Amygdala (tissue), 56 donors: Measurements from ENCODE around the gene SRCAP.
"Not testable (repeated sequence)": the region's sequence is repeated elsewhere in the genome, so short reads cannot be mapped to it uniquely, and the experiment has no call there.

Experiments
- DNase-seq, 56 donors: peaks; one replicate each; lab custom pipeline; 2025; lab: John Stamatoyannopoulos, UW

The SRCAP gene

GRCh38 chr16:30663038-30663437 is 35.9 kb upstream of the SRCAP start:
- no peak for DNase-seq

- no peak for DNase-seq
Observed at GRCh38 chr16:30663820-30664219, 35.2 kb upstream of the SRCAP start.

- DNase-seq = no peak
Observed at GRCh38 chr16:30664616-30665109, 34.3 kb upstream of the SRCAP start.

GRCh38 chr16:30665155-30665829 is 33.7 kb upstream of the SRCAP start:
- DNase-seq = no peak

GRCh38 chr16:30665830-30666190 is 33.2 kb upstream of the SRCAP start:
- no peak for DNase-seq

- DNase-seq = no peak
Observed at GRCh38 chr16:30666681-30667080, 32.3 kb upstream of the SRCAP start.

- no peak for DNase-seq
Observed at GRCh38 chr16:30667361-30667905, 31.5 kb upstream of the SRCAP start.

GRCh38 chr16:30668393-30668792 is 30.6 kb upstream of the SRCAP start:
- DNase-seq = no peak

GRCh38 chr16:30669026-30669902 is 29.7 kb upstream of the SRCAP start:
- DNase-seq = no peak

- no peak for DNase-seq
Observed at GRCh38 chr16:30669903-30670824, 28.8 kb upstream of the SRCAP start.

- no peak for DNase-seq
Observed at GRCh38 chr16:30675143-30675542, 23.8 kb upstream of the SRCAP start.

GRCh38 chr16:30677931-30678585 is 20.9 kb upstream of the SRCAP start:
- DNase-seq = no peak

- no peak for DNase-seq
Observed at GRCh38 chr16:30678586-30678970, 20.4 kb upstream of the SRCAP start.

- no peak for DNase-seq
Observed at GRCh38 chr16:30680326-30680725, 18.6 kb upstream of the SRCAP start.

GRCh38 chr16:30688701-30689100 is 10.3 kb upstream of the SRCAP start:
- no peak for DNase-seq

- DNase-seq = no peak
Observed at GRCh38 chr16:30691907-30692306, 7.1 kb upstream of the SRCAP start.

GRCh38 chr16:30692396-30693064 is 6.4 kb upstream of the SRCAP start:
- no peak for DNase-seq

GRCh38 chr16:30694926-30695693 is 3.9 kb upstream of the SRCAP start:
- no peak for DNase-seq

- not testable (repeated sequence) for DNase-seq
Observed at GRCh38 chr16:30696646-30697045, 2.3 kb upstream of the SRCAP start.
